Neuronal stem cell (in vitro differentiated cells): ENCODE measurements around the gene KIF13A.
"Not testable (repeated sequence)": the region's sequence is repeated elsewhere in the genome, so short reads cannot be mapped to it uniquely, and the experiment has no call there.

Source experiments
- DNase-seq: peaks from one replicate; pipeline ENCODE4 v3.0.0-alpha.2; 2013; ENCODE audit warnings: low spot score
- H2AFZ ChIP-seq: one replicate; pipeline ENCODE4 v1.6.1; 2013; ENCODE audit warnings: mild to moderate bottlenecking, low read length, inconsistent platforms
- H2AK5ac ChIP-seq: 2 replicates; pipeline ENCODE4 v1.6.1; 2013; ENCODE audit warnings: low read depth, mild to moderate bottlenecking, inconsistent platforms, low read length, moderate library complexity, mixed read lengths
- H2BK120ac ChIP-seq: 2 replicates; pipeline ENCODE4 v1.6.1; 2013; ENCODE audit warnings: low read depth, mild to moderate bottlenecking, inconsistent platforms, low read length, moderate library complexity, mixed read lengths
- H2BK12ac ChIP-seq: one replicate; pipeline ENCODE4 v1.6.1; 2013; ENCODE audit warnings: low read length, inconsistent platforms
- H2BK15ac ChIP-seq: 2 replicates; pipeline ENCODE4 v1.6.1; 2013; ENCODE audit warnings: mild to moderate bottlenecking, low read length, inconsistent platforms, mixed read lengths
- H2BK5ac ChIP-seq: one replicate; pipeline ENCODE4 v1.6.1; 2013; ENCODE audit warnings: inconsistent platforms, mild to moderate bottlenecking, low read length, moderate library complexity
- H3K14ac ChIP-seq: one replicate; pipeline ENCODE4 v1.6.1; 2013; ENCODE audit warnings: low read length, inconsistent platforms
- H3K18ac ChIP-seq: 2 replicates; pipeline ENCODE4 v1.6.1; 2013; ENCODE audit warnings: low read length, inconsistent platforms
- H3K23ac ChIP-seq: 2 replicates; pipeline ENCODE4 v1.6.1; 2013; ENCODE audit warnings: low read depth, mild to moderate bottlenecking, mixed read lengths, low read length, inconsistent platforms; ENCODE audit not compliant: poor library complexity
- H3K27ac ChIP-seq: replicated peaks from 3 replicates; pipeline ENCODE4 v1.5.1; 2013; ENCODE audit warnings: low read length, inconsistent platforms
- H3K27me3 ChIP-seq, 3 experiments: 2 replicates each; pipeline ENCODE4 v1.6.1; 2013; ENCODE audit warnings: low read length in 3 of 3, mild to moderate bottlenecking in 2 of 3, inconsistent platforms in 1 of 3, low read depth in 1 of 3, mixed read lengths in 1 of 3, moderate library complexity in 1 of 3; ENCODE audit not compliant: control insufficient read depth in 3 of 3, insufficient read depth in 3 of 3
- H3K36me3 ChIP-seq, 2 donors: replicated peaks in 1 of 2; 2 replicates each; pipeline ENCODE4 v1.6.1; 2013; ENCODE audit warnings: low read length in 2 of 2; ENCODE audit not compliant: control insufficient read depth in 2 of 2, insufficient read depth in 2 of 2
- H3K4ac ChIP-seq: 2 replicates; pipeline ENCODE4 v1.6.1; 2013; ENCODE audit warnings: inconsistent platforms, mild to moderate bottlenecking, low read length, moderate library complexity
- H3K4me1 ChIP-seq, 2 donors: 1 replicate in 1 of 2; 2 replicates in 1 of 2; pipeline ENCODE4 v1.6.1; 2013; ENCODE audit warnings: low read length in 2 of 2, low read depth in 1 of 2; ENCODE audit not compliant: control insufficient read depth in 2 of 2, insufficient read depth in 1 of 2
- H3K4me2 ChIP-seq: one replicate; pipeline ENCODE4 v1.6.1; 2013; ENCODE audit warnings: mild to moderate bottlenecking, low read length, inconsistent platforms; ENCODE audit not compliant: insufficient read depth, poor library complexity, severe bottlenecking
- H3K4me3 ChIP-seq, 2 donors: 2 replicates each; pipeline ENCODE4 v1.5.1; 2013; ENCODE audit warnings: low read length in 2 of 2, mild to moderate bottlenecking in 2 of 2, inconsistent platforms in 1 of 2, moderate library complexity in 1 of 2
- H3K79me1 ChIP-seq: one replicate; pipeline ENCODE4 v1.6.1; 2013; ENCODE audit warnings: low read depth, mild to moderate bottlenecking, inconsistent platforms, low read length, moderate library complexity
- H3K9ac ChIP-seq: one replicate; pipeline ENCODE4 v1.6.1; 2013; ENCODE audit warnings: mild to moderate bottlenecking, low read depth, low read length, inconsistent platforms; ENCODE audit not compliant: poor library complexity
- H3K9me3 ChIP-seq, 2 donors: replicated peaks in 1 of 2; 2 replicates each; pipeline versions ENCODE3 to v1.6.1; 2013; ENCODE audit warnings: low read length in 2 of 2, mild to moderate bottlenecking in 2 of 2, inconsistent platforms in 1 of 2, low read depth in 1 of 2, mixed read lengths in 1 of 2, moderate library complexity in 1 of 2; ENCODE audit not compliant: control insufficient read depth in 2 of 2, insufficient read depth in 1 of 2
- H4K8ac ChIP-seq: one replicate; pipeline ENCODE4 v1.6.1; 2013; ENCODE audit warnings: low read depth, mild to moderate bottlenecking, inconsistent platforms, low read length, moderate library complexity
- H4K91ac ChIP-seq: one replicate; pipeline ENCODE4 v1.6.1; 2013; ENCODE audit warnings: low read length, low read depth, mild to moderate bottlenecking, inconsistent platforms; ENCODE audit not compliant: poor library complexity
- WGBS, 2 donors: extraction: QIAGEN DNeasy Blood & Tissue Kit; methylation state at CpG; one replicate each; pipeline ENCODE4 v1.1.7; 2013; ENCODE audit warnings: missing lambda C conversion rate in 2 of 2, mixed read lengths in 1 of 2; ENCODE audit not compliant: insufficient read length in 2 of 2, insufficient replicate concordance in 1 of 2; ENCODE audit errors: extremely low coverage in 2 of 2; 5-methylcytosine and 5-hydroxymethylcytosine counted together

Gene KIF13A

DNA sequence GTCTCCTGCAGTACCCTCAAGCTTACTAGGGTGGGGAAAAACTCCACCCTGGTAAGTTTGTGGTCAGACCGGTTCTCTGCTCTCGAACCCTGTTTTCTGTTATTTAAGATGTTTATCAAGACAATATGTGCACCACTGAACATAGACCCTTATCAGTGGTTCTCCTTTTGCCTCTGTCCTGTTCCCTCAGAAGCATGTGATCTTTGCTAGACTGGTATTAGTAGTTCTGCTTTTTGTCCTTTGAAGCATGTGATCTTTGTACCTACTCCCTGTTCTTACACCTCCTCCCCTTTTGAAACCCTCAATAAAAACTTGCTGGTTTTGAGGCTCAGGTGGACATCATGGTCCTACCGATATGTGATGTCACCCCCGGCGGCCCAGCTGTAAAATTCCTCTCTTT is 180.0 kb downstream of the KIF13A start:
- WGBS, 2 donors = no CpG with 5 or more reads among the region's 5 CpGs

DNA sequence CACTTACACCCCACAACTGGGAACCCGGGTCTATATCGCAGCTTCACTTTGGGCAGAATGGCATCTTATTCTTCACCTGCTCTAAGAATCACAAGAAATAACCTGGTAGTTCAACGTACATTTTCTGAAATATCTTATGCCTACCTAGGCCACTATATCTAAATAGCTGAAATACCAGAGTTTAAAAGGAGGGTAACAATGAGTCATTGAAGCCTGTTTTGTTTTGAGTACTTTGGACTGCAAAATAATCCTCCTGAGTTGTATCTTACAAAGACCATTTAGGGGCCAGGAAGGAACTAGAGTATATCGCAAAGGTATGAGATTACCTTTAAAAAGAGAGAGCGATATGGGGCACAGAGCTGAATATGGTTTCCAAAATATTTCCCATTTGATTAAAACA is 184.0 kb downstream of the KIF13A start:
- Histone ChIP-seq H3K4ac (no peak overlapping the region), H4K91ac (no peak overlapping the region), H2AFZ (no peak overlapping the region), H3K18ac (no peak overlapping the region), H2BK5ac (no peak overlapping the region), H2BK12ac (no peak overlapping the region), H3K4me1 (no peaks in the 10 kb centered on the region), H3K4me3 (no peak overlapping the region), H3K9ac (no peak overlapping the region), H3K14ac (no peak overlapping the region), H3K9me3 (no peaks in the 10 kb centered on the region), H2BK15ac (no peak overlapping the region), H2BK120ac (no peak overlapping the region), H4K8ac (no peak overlapping the region), H3K36me3 (peaks cover 2 to 74% of the 10 kb centered on the region in 2 donors), H2AK5ac (no peak overlapping the region), H3K23ac (no peak overlapping the region), H3K79me1 (no peaks in the 10 kb centered on the region), H3K27me3 (no peaks in the 10 kb centered on the region), H3K4me2 (no peak overlapping the region), H3K27ac (no peak overlapping the region)
- no peak for DNase-seq
- no CpG with 5 or more reads among the region's 5 CpGs for WGBS, 2 donors

More for the DNA sequence above, 180.0 kb downstream of the KIF13A start:
- H3K4me3 ChIP-seq, H2BK15ac ChIP-seq, H2BK12ac ChIP-seq, H3K23ac ChIP-seq, H3K18ac ChIP-seq, H2AK5ac ChIP-seq, H2AFZ ChIP-seq, H3K79me1 ChIP-seq, DNase-seq, H3K27ac ChIP-seq, H2BK5ac ChIP-seq, H3K9ac ChIP-seq, H3K14ac ChIP-seq, H3K4me1 ChIP-seq, H3K4me2 ChIP-seq, H3K9me3 ChIP-seq, H4K91ac ChIP-seq, H4K8ac ChIP-seq, H3K27me3 ChIP-seq, H2BK120ac ChIP-seq, H3K4ac ChIP-seq: not testable (repeated sequence)
- peaks cover 2 to 47% of the 10 kb centered on the region in 2 donors for H3K36me3 ChIP-seq

DNA sequence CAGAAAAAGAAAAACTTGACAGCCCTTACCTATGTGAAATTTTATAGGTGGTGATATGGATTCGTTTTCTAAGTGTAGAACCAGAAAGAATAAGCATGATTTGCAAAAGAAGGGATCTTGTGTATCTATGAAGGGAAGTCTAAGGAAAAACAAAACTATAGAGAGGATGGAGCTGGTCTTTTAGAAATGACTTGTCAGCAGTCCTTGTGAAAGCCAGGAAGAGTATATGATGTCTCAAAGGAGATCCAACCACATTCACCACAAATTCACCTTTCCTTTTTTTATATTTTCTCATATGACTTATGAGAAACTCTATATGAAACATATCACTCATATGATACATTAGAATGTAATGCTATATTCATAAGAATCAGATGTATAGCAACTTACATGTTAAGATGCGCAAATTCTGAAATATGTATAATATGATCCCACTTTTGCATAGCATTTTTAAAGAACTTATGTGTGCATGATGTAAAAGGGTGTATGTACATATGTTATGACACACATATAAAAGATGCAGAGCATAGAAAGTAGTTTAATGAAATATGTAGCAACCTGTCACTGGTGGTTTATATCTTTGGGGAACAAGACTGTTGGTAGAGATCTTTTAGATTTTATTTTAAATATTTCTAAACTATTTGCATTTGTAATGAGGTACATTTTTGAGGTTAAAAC is 188.8 kb downstream of the KIF13A start:
- no peak overlapping the region for H4K8ac ChIP-seq
- no peak overlapping the region for H3K18ac ChIP-seq
- H3K27me3 ChIP-seq = no peaks in the 10 kb centered on the region
- WGBS, 2 donors = no CpG with 5 or more reads among the region's 2 CpGs
- no peak overlapping the region for H3K4me3 ChIP-seq
- H3K4me2 ChIP-seq = no peak overlapping the region
- H3K14ac ChIP-seq = no peak overlapping the region
- no peak overlapping the region for H3K27ac ChIP-seq
- no peak overlapping the region for H2AFZ ChIP-seq
- no peak overlapping the region for H2BK12ac ChIP-seq
- H3K9ac ChIP-seq = no peak overlapping the region
- no peak overlapping the region for H4K91ac ChIP-seq
- peaks cover 0 to 86% of the 10 kb centered on the region in 2 donors for H3K36me3 ChIP-seq
- no peak for DNase-seq
- no peak overlapping the region for H2BK120ac ChIP-seq
- H3K4me1 ChIP-seq = no peaks in the 10 kb centered on the region
- H3K23ac ChIP-seq = no peak overlapping the region
- H2BK15ac ChIP-seq = no peak overlapping the region
- H3K9me3 ChIP-seq = no peaks in the 10 kb centered on the region
- no peak overlapping the region for H2BK5ac ChIP-seq
- no peak overlapping the region for H2AK5ac ChIP-seq
- no peak overlapping the region for H3K4ac ChIP-seq
- no peaks in the 10 kb centered on the region for H3K79me1 ChIP-seq

DNA sequence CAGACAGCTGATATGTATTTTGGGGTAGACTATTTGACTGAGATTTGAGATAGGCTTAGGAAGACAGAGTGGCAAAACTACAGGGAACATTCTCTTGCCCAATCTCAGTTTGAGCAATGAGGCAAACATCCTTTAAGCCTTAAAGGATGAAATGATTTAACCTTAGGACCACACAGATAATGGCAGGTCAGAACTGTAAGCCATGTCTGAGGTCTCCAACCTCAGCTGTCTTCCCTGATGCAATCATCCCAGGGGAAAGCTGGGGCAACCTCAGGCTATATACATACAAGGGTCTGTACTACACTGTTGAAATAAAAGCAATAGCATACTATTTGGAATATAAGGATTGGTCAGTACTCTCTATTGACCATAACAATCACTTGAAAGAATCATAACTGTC is 196.9 kb downstream of the KIF13A start:
- H3K18ac ChIP-seq = no peak overlapping the region
- H3K36me3 ChIP-seq = peaks cover 3 to 83% of the 10 kb centered on the region in 2 donors
- no peak overlapping the region for H3K27ac ChIP-seq
- H2BK12ac ChIP-seq = no peak overlapping the region
- H2BK15ac ChIP-seq = no peak overlapping the region
- H4K91ac ChIP-seq = no peak overlapping the region
- no peak overlapping the region for H3K23ac ChIP-seq
- no peak overlapping the region for H3K14ac ChIP-seq
- H2BK120ac ChIP-seq = no peak overlapping the region
- no peak overlapping the region for H3K9ac ChIP-seq
- H3K9me3 ChIP-seq = no peaks in the 10 kb centered on the region
- H2AK5ac ChIP-seq = no peak overlapping the region
- H3K27me3 ChIP-seq = no peaks in the 10 kb centered on the region
- H3K4ac ChIP-seq = no peak overlapping the region
- no peak overlapping the region for H2BK5ac ChIP-seq
- DNase-seq = no peak
- H3K79me1 ChIP-seq = no peaks in the 10 kb centered on the region
- no peak overlapping the region for H2AFZ ChIP-seq
- H4K8ac ChIP-seq = no peak overlapping the region
- H3K4me2 ChIP-seq = no peak overlapping the region
- no peak overlapping the region for H3K4me3 ChIP-seq
- no peaks in the 10 kb centered on the region for H3K4me1 ChIP-seq
